Measurements from ENCODE around the gene LRP1B.

LRP1B gene

GRCh38 chr2:141736466-141736865, 394.4 kb downstream of the LRP1B start:
- CTCF ChIA-PET, result no interaction called here

GRCh38 chr2:141728886-141729285, 401.9 kb downstream of the LRP1B start:
- Mint-ChIP-seq H3K4me1 (no peaks in the 10 kb centered on the region), H3K27me3 (no peaks in the 10 kb centered on the region), H3K9me3 (peaks cover 5% of the 10 kb centered on the region), H3K36me3 (no peaks in the 10 kb centered on the region), H3K27ac (no peak overlapping the region), H3K4me3 (no peak overlapping the region)
- CTCF ChIA-PET, result no interaction called here
- DNase-seq, result no peak

More at GRCh38 chr2:141736466-141736865, 394.4 kb downstream of the LRP1B start:
- Mint-ChIP-seq H3K36me3 (no peaks in the 10 kb centered on the region), H3K4me3 (no peak overlapping the region), H3K27me3 (no peaks in the 10 kb centered on the region), H3K9me3 (peaks cover 9% of the 10 kb centered on the region), H3K27ac (no peak overlapping the region), H3K4me1 (no peaks in the 10 kb centered on the region)
- no peak for DNase-seq

GRCh38 chr2:141728142-141728541, 402.7 kb downstream of the LRP1B start:
- H3K36me3 Mint-ChIP-seq, result no peaks in the 10 kb centered on the region
- DNase-seq, result no peak
- peaks cover 5% of the 10 kb centered on the region for H3K9me3 Mint-ChIP-seq
- no peaks in the 10 kb centered on the region for H3K27me3 Mint-ChIP-seq
- no peak overlapping the region for H3K4me3 Mint-ChIP-seq
- H3K4me1 Mint-ChIP-seq, result no peaks in the 10 kb centered on the region
- no peak overlapping the region for H3K27ac Mint-ChIP-seq
- CTCF ChIA-PET, result no interaction called here

GRCh38 chr2:141724426-141724825, 406.4 kb downstream of the LRP1B start:
- DNase-seq, result no peak
- H3K9me3 Mint-ChIP-seq, result no peaks in the 10 kb centered on the region
- CTCF ChIA-PET, result no interaction called here

GRCh38 chr2:141723814-141724213, 407.0 kb downstream of the LRP1B start:
- no peak overlapping the region for H3K4me3 Mint-ChIP-seq
- H3K36me3 Mint-ChIP-seq, result no peaks in the 10 kb centered on the region
- no peak for DNase-seq
- H3K9me3 Mint-ChIP-seq, result no peaks in the 10 kb centered on the region
- no peaks in the 10 kb centered on the region for H3K27me3 Mint-ChIP-seq
- no peaks in the 10 kb centered on the region for H3K4me1 Mint-ChIP-seq
- H3K27ac Mint-ChIP-seq, result no peak overlapping the region
- CTCF ChIA-PET, result no interaction called here

More at GRCh38 chr2:141724426-141724825, 406.4 kb downstream of the LRP1B start:
- no peak overlapping the region for H3K27ac Mint-ChIP-seq
- H3K36me3 Mint-ChIP-seq, result no peaks in the 10 kb centered on the region
- H3K4me3 Mint-ChIP-seq, result no peak overlapping the region
- H3K4me1 Mint-ChIP-seq, result no peaks in the 10 kb centered on the region
- H3K27me3 Mint-ChIP-seq, result no peaks in the 10 kb centered on the region

GRCh38 chr2:141720476-141720875, 410.3 kb downstream of the LRP1B start:
- Mint-ChIP-seq H3K9me3 (no peaks in the 10 kb centered on the region), H3K4me1 (no peaks in the 10 kb centered on the region), H3K4me3 (no peak overlapping the region), H3K27ac (no peak overlapping the region), H3K27me3 (no peaks in the 10 kb centered on the region), H3K36me3 (no peaks in the 10 kb centered on the region)
- CTCF ChIA-PET, result no interaction called here
- DNase-seq, result no peak

- CTCF ChIA-PET, result no interaction called here
- H3K9me3 Mint-ChIP-seq, result peaks cover under 1% of the 10 kb centered on the region
Observed at GRCh38 chr2:141714496-141714895, 416.3 kb downstream of the LRP1B start.

GRCh38 chr2:141711627-141712026, 419.2 kb downstream of the LRP1B start:
- H3K4me3 Mint-ChIP-seq, result no peak overlapping the region
- CTCF ChIA-PET, result no interaction called here
- no peaks in the 10 kb centered on the region for H3K36me3 Mint-ChIP-seq
- H3K27me3 Mint-ChIP-seq, result no peaks in the 10 kb centered on the region
- DNase-seq, result no peak
- no peak overlapping the region for H3K27ac Mint-ChIP-seq
- no peaks in the 10 kb centered on the region for H3K4me1 Mint-ChIP-seq
- peaks cover 2% of the 10 kb centered on the region for H3K9me3 Mint-ChIP-seq

More at GRCh38 chr2:141714496-141714895, 416.3 kb downstream of the LRP1B start:
- H3K4me1 Mint-ChIP-seq, result no peaks in the 10 kb centered on the region
- no peak for DNase-seq
- H3K27me3 Mint-ChIP-seq, result no peaks in the 10 kb centered on the region
- no peak overlapping the region for H3K4me3 Mint-ChIP-seq
- H3K27ac Mint-ChIP-seq, result no peak overlapping the region
- H3K36me3 Mint-ChIP-seq, result no peaks in the 10 kb centered on the region

- Mint-ChIP-seq H3K9me3 (peaks cover 5% of the 10 kb centered on the region), H3K4me1 (no peaks in the 10 kb centered on the region), H3K27me3 (no peaks in the 10 kb centered on the region), H3K27ac (no peak overlapping the region), H3K36me3 (no peaks in the 10 kb centered on the region), H3K4me3 (no peak overlapping the region)
- CTCF ChIA-PET, result no interaction called here
- no peak for DNase-seq
Observed at GRCh38 chr2:141710589-141711239, 420.1 kb downstream of the LRP1B start.

GRCh38 chr2:141709756-141710155, 421.1 kb downstream of the LRP1B start:
- DNase-seq, result no peak
- no peaks in the 10 kb centered on the region for H3K36me3 Mint-ChIP-seq
- H3K27me3 Mint-ChIP-seq, result no peaks in the 10 kb centered on the region
- H3K27ac Mint-ChIP-seq, result no peak overlapping the region
- CTCF ChIA-PET, result no interaction called here
- peaks cover 5% of the 10 kb centered on the region for H3K9me3 Mint-ChIP-seq
- no peaks in the 10 kb centered on the region for H3K4me1 Mint-ChIP-seq
- H3K4me3 Mint-ChIP-seq, result no peak overlapping the region

- CTCF ChIA-PET, result no interaction called here
Observed at GRCh38 chr2:141707486-141707885, 423.3 kb downstream of the LRP1B start.

GRCh38 chr2:141704541-141704940, 426.3 kb downstream of the LRP1B start:
- no peak overlapping the region for H3K4me3 Mint-ChIP-seq
- H3K9me3 Mint-ChIP-seq, result peaks cover 8% of the 10 kb centered on the region
- H3K4me1 Mint-ChIP-seq, result no peaks in the 10 kb centered on the region
- H3K36me3 Mint-ChIP-seq, result no peaks in the 10 kb centered on the region
- DNase-seq, result no peak
- CTCF ChIA-PET, result no interaction called here
- no peaks in the 10 kb centered on the region for H3K27me3 Mint-ChIP-seq
- no peak overlapping the region for H3K27ac Mint-ChIP-seq

More at GRCh38 chr2:141707486-141707885, 423.3 kb downstream of the LRP1B start:
- H3K9me3 Mint-ChIP-seq, result peaks cover 5% of the 10 kb centered on the region
- no peaks in the 10 kb centered on the region for H3K4me1 Mint-ChIP-seq
- H3K36me3 Mint-ChIP-seq, result no peaks in the 10 kb centered on the region
- H3K27me3 Mint-ChIP-seq, result no peaks in the 10 kb centered on the region
- H3K27ac Mint-ChIP-seq, result no peak overlapping the region
- no peak overlapping the region for H3K4me3 Mint-ChIP-seq
- DNase-seq, result no peak

- H3K9me3 Mint-ChIP-seq, result peaks cover 7% of the 10 kb centered on the region
- no peak for DNase-seq
Observed at GRCh38 chr2:141703501-141703900, 427.3 kb downstream of the LRP1B start.

GRCh38 chr2:141701618-141702017, 429.2 kb downstream of the LRP1B start:
- Mint-ChIP-seq H3K4me1 (no peaks in the 10 kb centered on the region), H3K27ac (no peak overlapping the region)
- CTCF ChIA-PET, result no interaction called here

More at GRCh38 chr2:141703501-141703900, 427.3 kb downstream of the LRP1B start:
- CTCF ChIA-PET, result no interaction called here
- no peaks in the 10 kb centered on the region for H3K4me1 Mint-ChIP-seq
- no peaks in the 10 kb centered on the region for H3K27me3 Mint-ChIP-seq
- H3K27ac Mint-ChIP-seq, result no peak overlapping the region
- no peaks in the 10 kb centered on the region for H3K36me3 Mint-ChIP-seq
- no peak overlapping the region for H3K4me3 Mint-ChIP-seq

GRCh38 chr2:141699573-141699972, 431.2 kb downstream of the LRP1B start:
- no peaks in the 10 kb centered on the region for H3K27me3 Mint-ChIP-seq
- no peaks in the 10 kb centered on the region for H3K4me1 Mint-ChIP-seq
- peaks cover 6% of the 10 kb centered on the region for H3K9me3 Mint-ChIP-seq
- no peak overlapping the region for H3K27ac Mint-ChIP-seq
- DNase-seq, result no peak
- no peaks in the 10 kb centered on the region for H3K36me3 Mint-ChIP-seq
- no peak overlapping the region for H3K4me3 Mint-ChIP-seq
- CTCF ChIA-PET, result no interaction called here

More at GRCh38 chr2:141701618-141702017, 429.2 kb downstream of the LRP1B start:
- Mint-ChIP-seq H3K4me3 (no peak overlapping the region), H3K36me3 (no peaks in the 10 kb centered on the region), H3K9me3 (peaks cover 7% of the 10 kb centered on the region), H3K27me3 (no peaks in the 10 kb centered on the region)
- DNase-seq, result no peak

Measured in activated naive CD4-positive, alpha-beta T cell treated with anti-CD3 and anti-CD28 coated beads, Interleukin-2, amount 10 ng/mL, durations not matched to agents 7 days and 5 days (primary cell).